ENCODE results near the gene SYNGAP1.
"Not testable (repeated sequence)": the region's sequence is repeated elsewhere in the genome, so short reads cannot be mapped to it uniquely, and the experiment has no call there.

SYNGAP1 gene

DNA sequence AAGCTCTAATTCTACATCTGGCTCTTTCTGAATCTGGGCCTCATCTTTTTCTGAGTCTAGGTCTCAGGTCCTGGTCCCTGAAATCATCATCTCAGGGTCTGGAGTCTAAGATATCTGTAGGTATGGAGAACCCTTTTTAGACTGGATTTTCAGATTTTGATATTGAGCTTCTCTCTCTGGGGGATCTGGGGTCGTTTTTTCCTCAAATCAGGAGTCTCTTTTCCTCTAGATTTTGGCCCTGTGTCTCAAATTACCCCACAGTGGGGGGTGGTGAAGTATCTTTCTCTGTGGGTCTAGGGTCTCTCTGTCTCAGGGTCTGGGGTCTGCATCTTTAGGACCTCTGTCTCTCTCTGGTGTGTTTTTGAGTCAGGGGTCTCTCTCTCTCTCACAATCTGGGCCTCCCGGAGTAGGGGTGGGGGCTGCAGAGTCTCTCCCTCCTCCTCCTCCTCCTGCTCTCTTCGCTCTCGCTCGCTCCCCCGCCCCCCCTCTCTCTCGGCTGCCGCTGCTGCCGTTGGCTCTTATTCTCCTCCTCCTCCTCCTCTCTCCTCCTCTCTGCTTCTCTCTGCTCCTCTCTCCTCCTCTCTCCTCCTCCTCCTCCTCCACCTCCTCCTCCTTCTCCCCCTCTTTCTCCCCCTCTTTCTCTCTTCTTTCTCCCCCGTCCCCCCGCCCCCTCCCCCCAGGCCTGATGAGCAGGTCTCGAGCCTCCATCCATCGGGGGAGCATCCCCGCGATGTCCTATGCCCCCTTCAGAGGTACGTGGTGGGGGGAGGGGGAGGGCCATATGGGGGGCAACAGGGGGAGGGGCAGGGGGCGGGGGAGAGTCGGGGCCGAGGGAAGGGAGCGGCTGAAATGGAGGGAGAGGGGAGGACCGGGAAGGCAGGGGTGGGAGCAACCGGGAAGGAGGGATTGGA is at the start of gene SYNGAP1:
Gene SYNGAP1, plus strand, starts transcription at position 486 of the 911 bp plus-strand sequence. Its CDS starts 200 bp downstream, at position 686.
- no peak for DNase-seq (ENCODE audit: low spot score)

DNA sequence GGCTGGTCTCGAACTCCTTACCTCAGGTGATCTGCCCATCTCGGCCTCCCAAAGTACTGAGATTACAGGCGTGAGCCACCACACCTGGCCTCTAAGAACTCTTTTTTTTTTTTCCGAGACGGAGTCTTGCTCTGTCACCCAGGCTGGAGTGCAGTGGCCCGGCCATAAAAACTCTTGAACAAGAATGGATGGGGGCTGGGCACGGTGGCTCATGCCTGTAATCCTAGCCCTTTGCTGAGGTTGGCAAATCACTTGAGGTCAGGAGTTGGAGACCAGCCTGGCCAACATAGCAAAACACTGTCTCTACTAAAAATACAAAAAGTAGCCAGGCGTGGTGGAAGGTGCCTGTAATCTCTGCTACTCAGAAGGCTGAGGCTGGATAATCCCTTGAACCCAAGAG is 48.0 kb upstream of the SYNGAP1 start:
- not testable (repeated sequence) for DNase-seq (ENCODE audit: low spot score)

DNA sequence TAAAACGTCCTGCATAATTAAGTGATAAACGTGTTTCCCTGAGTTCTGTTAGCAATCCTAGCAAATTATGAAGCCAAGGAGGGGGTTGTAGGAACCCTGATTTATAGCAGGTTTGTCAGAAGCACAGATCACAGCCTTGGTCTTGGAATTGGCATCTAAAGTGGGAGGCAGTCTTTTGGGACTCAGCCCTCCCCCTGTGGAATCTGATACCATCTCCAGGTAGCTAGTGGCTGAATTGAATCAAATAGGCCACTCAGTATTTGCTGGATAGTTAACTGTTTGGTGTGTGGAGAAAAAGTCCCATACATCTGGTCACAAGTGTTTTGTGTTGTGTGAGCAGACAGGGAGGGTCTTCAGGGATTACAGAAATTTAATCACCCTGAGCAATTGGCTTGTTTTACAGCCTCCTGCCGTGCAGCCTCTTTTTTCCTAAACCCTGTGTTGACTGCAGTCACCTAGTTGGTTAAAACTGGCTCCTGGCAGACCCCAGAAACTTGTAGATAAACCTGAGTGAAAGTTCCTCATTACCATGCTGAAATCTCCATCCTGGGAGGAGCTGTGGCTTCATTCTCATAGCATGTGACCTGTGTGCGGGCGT is 47.2 kb upstream of the SYNGAP1 start:
- no peak for DNase-seq (ENCODE audit: low spot score)

DNA sequence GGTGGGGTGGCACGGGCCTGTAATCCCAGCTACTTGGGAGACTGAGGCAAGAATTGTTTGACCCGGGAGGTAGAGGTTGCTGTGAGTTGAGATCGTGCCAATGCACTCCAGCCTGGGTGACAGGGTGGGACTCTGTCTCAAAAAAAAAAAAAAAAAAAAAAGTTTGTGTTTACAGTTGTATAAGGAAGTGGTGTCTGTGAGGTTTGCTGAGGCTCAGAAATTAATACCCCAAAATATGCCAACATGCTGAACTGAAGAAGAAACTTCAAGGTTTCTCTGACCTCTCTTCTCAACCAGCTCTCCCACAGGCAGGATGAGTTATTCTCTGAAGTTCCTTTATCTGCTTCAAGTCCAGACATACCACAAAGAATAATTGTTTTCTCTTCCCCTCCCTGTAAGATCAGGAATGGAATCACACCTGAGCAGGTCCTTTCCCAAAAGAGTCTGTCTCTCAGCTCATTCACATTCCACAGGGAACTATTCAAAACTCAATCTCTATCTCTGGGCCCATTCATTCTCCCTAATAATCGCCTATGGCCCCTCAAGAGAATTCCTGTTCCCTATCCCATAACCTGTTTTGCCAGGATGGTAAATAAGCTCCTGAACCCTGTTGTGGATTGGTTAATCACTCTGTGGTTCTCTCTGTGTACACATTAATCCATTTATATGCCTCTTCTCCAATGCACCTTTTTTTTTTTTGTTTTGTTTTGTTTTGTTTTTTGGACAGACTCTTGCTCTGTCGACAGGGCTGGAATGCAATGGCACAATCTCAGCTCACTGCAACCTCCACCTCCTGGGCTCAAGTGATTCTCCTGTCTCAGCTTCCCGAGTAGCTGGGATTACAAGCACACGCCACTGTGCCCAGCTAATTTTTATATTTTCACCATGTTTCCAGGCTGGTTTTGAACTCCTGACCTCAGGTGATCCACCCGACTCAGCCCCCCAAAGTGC is 45.6 kb upstream of the SYNGAP1 start:
- no peak for DNase-seq (ENCODE audit: low spot score)

DNA sequence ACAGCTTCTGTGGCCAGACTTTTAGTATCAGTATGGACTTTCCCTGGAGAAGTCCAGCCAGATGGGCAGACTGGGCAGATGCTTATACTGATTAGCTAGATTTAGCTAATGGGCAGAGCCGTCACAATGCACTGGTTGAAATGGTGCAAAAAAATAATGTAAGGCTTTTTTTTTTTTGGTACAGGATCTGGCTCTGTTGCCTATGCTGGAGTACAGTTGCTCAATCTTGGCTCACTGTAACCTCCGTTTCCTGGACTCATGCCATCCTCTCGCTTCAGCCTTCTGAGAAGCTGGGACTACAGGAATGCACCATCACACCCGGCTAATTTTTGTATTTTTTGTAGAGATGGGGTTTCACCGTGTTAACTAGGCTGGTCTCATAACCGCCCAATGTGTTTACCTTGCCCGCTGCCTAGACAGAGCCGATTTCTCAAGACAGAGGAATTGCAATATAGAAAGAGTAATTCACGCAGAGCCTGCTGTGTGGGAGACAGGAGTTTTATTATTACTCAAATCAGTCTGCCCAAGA is 44.7 kb upstream of the SYNGAP1 start:
- no peak for DNase-seq (ENCODE audit: low spot score)

DNA sequence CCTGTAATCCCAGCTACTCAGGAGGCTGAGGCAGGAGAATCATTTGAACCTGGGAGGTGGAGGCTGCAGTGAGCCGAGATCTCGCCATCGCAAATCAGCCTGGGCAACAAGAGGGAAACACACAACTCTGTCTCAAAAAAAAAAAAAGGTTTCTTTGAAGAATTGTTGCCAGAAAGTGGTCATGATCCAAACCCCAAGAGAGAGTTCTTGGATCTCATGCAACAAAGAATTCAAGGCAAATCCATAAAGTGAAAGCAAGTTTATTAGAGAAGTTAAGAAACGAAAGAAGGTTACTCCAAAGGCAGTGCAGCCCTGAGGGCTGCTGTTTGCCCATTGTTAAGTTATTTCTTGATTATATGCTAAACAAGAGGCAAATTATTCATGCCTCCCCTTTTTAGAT is 42.7 kb upstream of the SYNGAP1 start:
- no peak for DNase-seq (ENCODE audit: low spot score)

DNA sequence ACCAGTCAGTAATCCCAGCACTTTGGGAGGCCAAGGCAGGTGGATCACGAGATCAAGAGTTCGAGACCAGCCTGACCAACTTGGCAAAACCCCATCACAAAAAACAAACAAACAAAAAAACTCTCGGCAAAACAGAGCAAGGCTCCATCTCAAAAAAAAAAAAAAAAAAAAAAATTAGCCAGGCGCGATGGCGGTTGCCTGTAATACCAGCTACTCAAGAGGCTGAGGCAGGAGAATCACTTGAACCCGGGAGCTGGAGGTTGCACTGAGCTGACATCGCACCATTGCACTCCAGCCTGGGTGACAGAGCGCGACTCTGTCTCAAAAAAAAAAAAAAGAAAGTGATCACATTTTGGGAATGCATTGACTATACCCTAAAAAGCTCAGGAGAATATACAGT is 40.7 kb upstream of the SYNGAP1 start:
- not testable (repeated sequence) for DNase-seq (ENCODE audit: low spot score)

DNA sequence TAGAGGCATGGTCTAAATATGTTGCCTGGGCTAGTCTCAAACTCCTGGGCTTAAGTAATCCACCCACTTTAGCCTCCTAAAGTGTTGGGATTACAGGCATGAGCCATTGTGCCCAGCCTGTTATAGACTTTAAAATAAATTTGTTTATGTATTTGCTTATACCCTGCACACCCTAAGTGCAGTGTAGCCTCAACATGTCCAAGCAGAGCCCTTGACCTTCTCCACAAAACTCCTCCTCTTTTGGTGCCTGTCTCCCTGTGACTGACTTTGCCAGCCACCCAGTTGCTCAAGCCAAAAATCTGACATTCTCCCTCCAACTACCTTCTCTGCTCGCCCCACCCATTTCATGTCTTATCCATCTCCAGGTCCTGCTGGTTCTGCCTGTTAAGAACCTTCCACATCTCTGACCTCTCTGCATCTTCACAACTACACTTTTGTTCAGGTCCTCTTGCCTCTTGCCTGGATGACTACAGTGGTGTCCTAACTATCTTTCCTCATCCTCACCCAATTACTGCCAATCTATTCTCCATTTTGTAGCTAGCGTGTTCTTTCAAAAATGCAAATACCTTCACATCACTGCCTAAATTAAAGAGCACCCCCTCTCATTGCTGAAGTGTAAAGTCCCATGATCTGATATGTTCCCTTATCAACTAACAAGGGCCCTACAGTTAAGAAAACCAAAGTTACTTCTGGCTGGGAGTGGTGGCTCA is 39.4 kb upstream of the SYNGAP1 start:
- no peak for DNase-seq (ENCODE audit: low spot score)

DNA sequence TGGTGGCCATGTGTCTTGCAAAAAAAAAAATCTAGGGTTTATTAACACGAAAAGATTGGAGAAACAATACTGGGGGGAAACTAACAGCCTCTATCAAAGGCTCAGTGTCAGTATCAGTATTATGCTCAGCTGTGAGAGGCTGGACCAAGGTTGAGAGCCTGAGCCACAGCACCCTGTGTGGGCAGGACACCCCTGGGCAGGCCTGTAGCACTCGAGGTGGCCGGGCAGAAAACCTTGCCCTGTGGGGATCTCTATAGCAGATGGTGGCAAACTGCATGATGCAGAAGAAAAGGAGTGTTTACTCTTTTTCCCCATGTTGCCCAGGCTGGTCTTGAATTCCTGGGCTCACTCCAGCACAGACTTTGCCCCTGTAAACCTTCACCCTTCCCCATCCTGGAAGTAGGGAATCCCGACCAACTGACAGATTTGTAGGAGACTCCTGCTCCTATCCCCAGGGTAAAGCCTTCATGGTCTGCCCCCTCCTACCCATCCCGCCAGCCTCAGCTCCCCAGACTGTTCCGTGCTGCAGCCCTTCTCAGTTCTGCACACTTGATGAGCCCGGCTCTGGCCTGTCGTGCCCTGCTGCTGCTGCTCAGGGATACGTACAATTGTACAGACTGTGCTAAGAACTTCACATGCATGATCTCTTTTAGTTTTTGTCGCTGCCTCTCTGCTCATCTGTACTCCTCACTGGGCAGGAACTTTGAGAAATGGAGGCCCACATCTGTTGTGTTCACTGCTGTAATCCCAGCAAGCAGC is 36.3 kb upstream of the SYNGAP1 start:
- no peak for DNase-seq (ENCODE audit: low spot score)

DNA sequence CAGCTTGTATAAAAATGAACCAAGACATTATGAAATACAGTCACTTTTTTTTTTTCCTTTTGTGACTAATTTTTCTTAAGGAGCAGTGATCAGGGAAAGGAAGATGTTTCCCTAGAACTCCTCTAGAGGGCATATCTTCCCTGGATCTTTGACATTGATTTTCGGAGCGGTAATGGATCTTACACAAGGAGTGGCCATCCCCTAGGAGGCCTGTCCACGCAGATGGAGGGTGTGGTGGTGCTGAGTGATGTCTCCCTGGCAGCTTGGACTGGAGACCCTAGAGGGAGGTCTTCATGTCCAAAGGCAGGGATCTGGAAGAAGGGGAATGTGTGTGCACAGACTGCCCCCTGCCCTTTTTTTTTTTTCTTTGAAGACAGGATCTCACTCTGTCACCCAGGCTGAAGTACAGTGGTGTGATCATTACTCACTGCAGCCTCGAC is 35.3 kb upstream of the SYNGAP1 start:
- peak; percentile 48 for DNase-seq (ENCODE audit: low spot score)

DNA sequence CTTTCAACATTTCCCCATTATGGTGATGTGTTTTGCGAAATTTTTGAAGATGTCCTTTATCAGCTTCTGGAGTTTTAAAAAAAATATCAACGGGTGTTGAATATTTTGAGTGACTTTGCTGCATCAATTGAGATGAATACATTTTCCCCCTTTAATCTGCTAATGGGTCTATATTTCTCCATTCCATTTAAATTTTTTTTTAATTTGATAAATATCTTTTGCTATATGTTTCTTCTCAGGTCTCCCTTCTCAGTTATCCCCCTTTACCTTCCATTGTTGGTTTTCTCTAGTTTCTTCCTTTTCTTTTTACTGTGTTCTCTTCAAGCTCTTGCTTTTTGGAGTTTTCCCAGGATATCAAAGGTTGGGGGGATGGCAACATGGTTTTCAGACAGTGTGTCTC is 29.7 kb upstream of the SYNGAP1 start:
- DNase-seq (ENCODE audit: low spot score) = no peak

DNA sequence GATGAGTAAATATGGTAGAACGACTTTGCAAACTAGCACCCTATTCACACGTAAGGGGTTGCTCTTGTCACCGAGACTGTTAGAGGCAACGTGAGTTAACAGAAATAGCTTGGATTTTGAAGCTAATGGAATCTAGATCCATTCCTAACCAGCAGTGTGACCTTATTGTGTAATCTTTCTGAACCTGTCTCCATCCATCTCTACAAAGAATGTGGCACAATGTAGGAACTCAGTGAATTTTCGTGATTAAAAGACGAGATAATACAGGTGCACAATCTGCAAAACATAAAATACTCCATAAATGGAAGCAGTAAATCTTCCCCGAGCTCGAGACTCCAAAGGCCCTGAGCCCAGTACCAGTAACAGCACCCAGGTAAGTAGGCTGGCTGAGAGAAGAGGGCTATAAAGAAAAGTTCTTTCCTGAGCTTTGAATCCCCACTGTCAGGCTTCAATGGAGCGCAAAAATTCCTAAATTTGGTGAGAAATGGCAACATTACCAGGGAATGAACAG is 29.0 kb upstream of the SYNGAP1 start:
- DNase-seq (ENCODE audit: low spot score) = no peak

DNA sequence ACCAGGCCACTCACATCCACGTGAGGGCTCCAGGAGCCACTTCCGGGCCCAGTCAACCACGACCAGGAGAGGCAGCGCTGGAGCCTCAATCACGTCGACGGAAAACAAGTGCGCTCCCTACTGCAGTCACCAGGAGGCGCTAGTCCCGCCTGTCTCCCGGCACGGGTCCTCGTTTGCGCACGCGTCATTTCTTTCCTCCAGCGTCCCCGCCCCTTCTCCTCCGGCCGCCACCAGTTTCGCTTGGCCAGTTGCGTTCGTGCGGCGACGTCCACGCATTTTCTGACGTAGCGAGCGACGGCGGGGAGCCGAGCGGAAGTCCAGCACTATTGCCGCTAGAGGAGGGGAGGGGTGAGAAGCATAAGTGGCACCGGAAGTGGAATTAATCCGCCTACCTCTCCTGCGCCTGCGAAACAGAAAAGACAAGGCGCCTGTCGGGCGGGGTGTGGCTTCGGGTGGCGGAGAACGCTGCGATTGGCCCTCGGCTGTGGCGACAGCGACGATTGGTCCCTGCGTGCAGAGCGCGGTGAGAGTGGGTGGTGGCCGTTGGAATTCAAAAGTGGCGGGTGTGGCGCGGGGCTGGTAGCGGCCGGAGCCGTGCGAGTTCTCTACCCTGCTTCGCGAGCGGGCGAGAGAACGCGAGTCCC is 28.5 kb upstream of the SYNGAP1 start, which contains the start of gene KIFC1:
Gene KIFC1, plus strand, starts transcription at position 546 of the 644 bp plus-strand sequence. CDS start 163 bp downstream, outside the sequence.
- peak; percentile 99 for DNase-seq (ENCODE audit: low spot score)

DNA sequence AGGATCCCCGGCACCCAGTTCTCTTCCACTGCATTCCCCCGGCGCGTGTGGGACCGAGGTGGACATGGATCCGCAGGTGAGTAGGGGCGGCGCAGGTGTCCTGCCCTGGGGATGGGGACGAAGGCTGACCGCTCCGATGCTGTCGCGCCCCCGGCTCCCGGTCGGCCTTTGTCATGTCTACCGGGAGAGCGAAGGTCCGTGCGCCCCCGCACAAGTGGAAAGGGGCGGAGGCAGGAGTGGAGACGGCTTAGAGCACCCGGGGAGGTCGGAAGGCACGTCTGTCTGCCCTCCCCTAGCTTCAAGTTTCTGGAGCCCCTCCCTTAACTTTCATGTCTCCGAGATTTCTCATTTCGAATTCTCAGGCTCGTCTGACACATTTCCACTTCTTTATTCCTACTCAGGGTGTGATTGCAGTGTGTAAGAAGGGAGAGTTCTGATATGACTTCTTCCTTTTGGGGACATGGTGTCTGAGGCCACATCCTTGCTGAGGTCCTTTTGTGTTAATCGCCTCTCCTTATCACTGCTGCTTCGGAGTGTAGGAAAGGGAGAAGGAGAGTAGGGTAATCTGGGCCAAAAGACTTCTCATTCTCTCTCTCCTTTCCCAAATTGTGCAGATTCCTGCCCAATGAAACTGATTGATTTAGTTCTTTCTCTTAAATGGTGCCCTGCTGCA is 27.8 kb upstream of the SYNGAP1 start:
- DNase-seq (ENCODE audit: low spot score) = peak; percentile 30

DNA sequence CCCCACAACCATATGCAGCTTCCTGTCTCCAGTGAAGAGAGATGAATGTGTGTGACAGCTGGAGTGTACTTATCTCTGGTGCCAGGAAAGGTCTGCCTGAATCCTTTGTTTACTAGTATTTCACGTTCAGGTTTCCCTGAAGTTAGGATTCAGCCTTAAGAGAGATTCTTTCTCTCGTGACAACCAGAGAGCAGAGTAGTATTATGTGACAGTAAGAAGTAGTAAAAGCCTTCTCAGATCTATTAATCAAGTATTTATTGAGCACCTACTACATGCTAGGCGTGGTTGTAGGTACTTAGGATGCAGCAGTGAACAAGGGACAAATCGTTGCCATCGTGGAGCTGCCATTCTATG is 27.3 kb upstream of the SYNGAP1 start:
- DNase-seq (ENCODE audit: low spot score) = no peak

DNA sequence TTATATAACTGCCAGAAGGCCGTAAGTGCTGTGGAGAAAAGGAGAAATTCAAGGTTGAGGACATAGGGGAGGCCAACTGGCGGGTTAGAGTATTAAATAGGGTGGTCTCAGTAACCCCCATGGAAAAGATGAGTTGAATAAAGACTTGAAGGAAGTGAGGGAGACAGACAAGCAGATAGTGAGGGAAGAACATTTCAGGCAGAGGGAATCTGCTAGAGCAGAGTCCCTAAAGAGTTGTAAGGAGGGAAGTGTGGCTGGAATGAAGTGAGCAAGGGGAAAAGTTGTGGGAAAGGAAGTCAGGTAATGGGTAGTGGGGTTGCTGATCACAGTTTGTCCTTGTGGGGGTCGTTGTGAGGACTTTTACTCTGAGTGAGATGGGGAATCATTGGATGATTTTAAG is 26.9 kb upstream of the SYNGAP1 start:
- DNase-seq (ENCODE audit: low spot score) = no peak

DNA sequence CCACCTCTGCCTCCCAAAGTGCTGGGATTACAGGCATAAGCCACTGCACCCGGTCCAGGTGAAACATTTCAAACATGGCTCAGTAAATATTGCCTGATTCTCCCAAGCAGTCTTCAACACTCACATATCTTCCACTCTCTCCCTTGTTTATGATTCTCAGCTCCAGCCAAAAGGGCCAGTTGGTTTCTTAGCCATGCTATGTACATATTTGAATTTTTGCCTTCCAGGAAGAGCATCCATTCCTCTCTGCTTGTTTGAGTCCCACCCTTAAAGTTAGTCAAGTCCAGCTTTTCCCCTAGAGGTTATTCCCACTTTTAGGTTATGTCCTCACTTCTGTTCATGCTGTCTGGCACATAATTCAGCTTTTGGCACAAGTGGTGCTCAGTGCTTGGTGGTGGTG is 22.3 kb upstream of the SYNGAP1 start:
- no peak for DNase-seq (ENCODE audit: low spot score)

DNA sequence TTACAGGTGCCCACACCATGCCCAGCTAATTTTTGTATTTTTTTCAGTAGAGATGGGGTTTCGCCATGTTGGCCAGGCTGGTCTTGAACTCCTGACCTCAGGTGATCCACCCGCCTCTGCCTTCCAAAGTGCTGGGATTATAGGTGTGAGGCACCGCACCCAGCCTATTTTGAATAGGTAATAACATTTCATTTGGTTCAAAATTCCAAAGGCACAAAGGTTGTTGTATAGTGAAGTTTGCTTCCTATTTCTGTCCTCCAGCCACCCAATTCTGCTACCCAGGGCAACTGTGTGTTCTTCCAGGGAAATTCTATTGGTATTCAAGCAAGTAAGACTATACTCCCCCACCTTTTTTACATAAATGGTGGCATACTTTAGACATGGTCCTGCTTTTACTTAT is 21.3 kb upstream of the SYNGAP1 start:
- DNase-seq (ENCODE audit: low spot score) = not testable (repeated sequence)

DNA sequence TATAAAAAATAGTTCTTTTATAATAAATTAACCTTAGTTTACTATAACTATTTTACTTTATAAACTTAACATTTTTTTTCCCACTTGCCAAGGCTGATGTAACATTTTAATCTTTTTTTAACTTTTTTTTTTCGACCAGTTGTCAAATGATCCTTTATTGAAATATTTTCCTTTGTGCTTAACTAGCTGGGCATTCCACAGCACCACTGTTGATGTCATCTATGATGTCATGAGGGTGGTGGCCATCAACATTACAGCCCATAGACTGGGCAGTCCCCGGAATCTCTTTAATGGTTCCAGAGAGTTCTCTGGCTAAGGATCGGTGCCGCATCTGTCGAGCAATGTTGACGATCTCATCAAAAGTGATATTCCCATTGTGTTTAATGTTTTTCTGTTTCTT is 20.0 kb upstream of the SYNGAP1 start:
- not testable (repeated sequence) for DNase-seq (ENCODE audit: low spot score)

All from kidney capillary endothelial cell (primary cell).